KMS-11 (cell line): ENCODE results near the gene ANKHD1.

Experiments
- H2AFZ ChIP-seq: fragments of 200-600 bp; sonication (generic); 2 replicates; pipeline ENCODE4 v1.6.1; 2016; ENCODE audit warnings: antibody characterized with exemption, mixed run types, low read depth
- H3K27ac ChIP-seq: fragments of 200-600 bp; sonication (generic); 2 replicates; pipeline ENCODE4 v1.6.1; 2016; ENCODE audit warnings: mild to moderate bottlenecking, mixed run types
- H3K27me3 ChIP-seq: fragments of 200-600 bp; sonication (generic); 2 replicates; pipeline ENCODE4 v1.6.1; 2017; ENCODE audit warnings: mild to moderate bottlenecking, low read depth, mixed run types, moderate library complexity; ENCODE audit not compliant: insufficient read depth
- H3K36me3 ChIP-seq: fragments of 200-600 bp; sonication (generic); 2 replicates; pipeline ENCODE4 v1.6.1; 2017; ENCODE audit warnings: mild to moderate bottlenecking, mixed run types; ENCODE audit not compliant: insufficient read depth
- H3K4me1 ChIP-seq: fragments of 200-600 bp; sonication (generic); 2 replicates; pipeline ENCODE4 v1.6.1; 2016; ENCODE audit warnings: mild to moderate bottlenecking, low read depth, mixed run types; ENCODE audit not compliant: poor library complexity, severe bottlenecking
- H3K4me2 ChIP-seq: fragments of 200-600 bp; sonication (generic); 2 replicates; pipeline ENCODE4 v1.7.0; 2016; ENCODE audit warnings: mild to moderate bottlenecking, mixed run types
- H3K4me3 ChIP-seq: fragments of 200-600 bp; sonication (generic); IDR thresholded peaks from 2 replicates; pipeline ENCODE4 v1.6.1; 2017; ENCODE audit warnings: low read depth, low read length, mixed read lengths; ENCODE audit not compliant: insufficient read depth
- H3K79me2 ChIP-seq: fragments of 200-600 bp; sonication (generic); 2 replicates; pipeline ENCODE4 v1.6.1; 2016; ENCODE audit warnings: low read depth, mixed run types; ENCODE audit not compliant: insufficient read depth
- H3K9ac ChIP-seq: fragments of 200-600 bp; sonication (generic); 2 replicates; pipeline ENCODE4 v1.6.1; 2016; ENCODE audit warnings: mild to moderate bottlenecking, mixed run types
- H4K20me1 ChIP-seq: fragments of 200-600 bp; sonication (generic); 2 replicates; pipeline ENCODE4 v1.6.1; 2016; ENCODE audit warnings: mild to moderate bottlenecking, mixed run types; ENCODE audit not compliant: insufficient read depth
- CTCF ChIP-seq: fragments of 200-600 bp; sonication (generic); conservative IDR thresholded peaks from 2 replicates; pipeline ENCODE4 v1.6.1; 2017; ENCODE audit warnings: low read depth, mild to moderate bottlenecking, antibody characterized with exemption, low read length, moderate library complexity, mixed read lengths

The ANKHD1 gene

GRCh38 chr5:140569197-140569596, 167.6 kb downstream of the ANKHD1 start:
- Histone ChIP-seq H3K4me2 (peak overlapping the region; percentile 61), H3K9ac (peak overlapping the region; percentile 44; the same call in 1 of the 2 replicates), H3K27me3 (no peaks in the 10 kb centered on the region), H3K27ac (peak overlapping the region; percentile 85), H3K79me2 (peaks cover 23% of the 10 kb centered on the region), H3K4me1 (peaks cover 38% of the 10 kb centered on the region), H4K20me1 (no peaks in the 10 kb centered on the region), H2AFZ (no peak overlapping the region), H3K4me3 (no peak overlapping the region), H3K36me3 (no peaks in the 10 kb centered on the region)
- TF ChIP-seq CTCF: no peak

- Histone ChIP-seq H3K9ac (peak overlapping the region; percentile 44; the same call in 1 of the 2 replicates), H4K20me1 (no peaks in the 10 kb centered on the region), H3K27me3 (no peaks in the 10 kb centered on the region), H3K79me2 (peaks cover 20% of the 10 kb centered on the region), H3K4me2 (peak overlapping the region; percentile 61), H2AFZ (no peak overlapping the region), H3K27ac (peak overlapping the region; percentile 85), H3K36me3 (no peaks in the 10 kb centered on the region), H3K4me3 (no peak overlapping the region), H3K4me1 (peaks cover 45% of the 10 kb centered on the region)
- TF ChIP-seq CTCF: no peak
Measured at GRCh38 chr5:140570058-140570457, 168.4 kb downstream of the ANKHD1 start.

- no peak overlapping the region for H3K4me3 ChIP-seq
- H2AFZ ChIP-seq: no peak overlapping the region
- no peaks in the 10 kb centered on the region for H4K20me1 ChIP-seq
- no peaks in the 10 kb centered on the region for H3K36me3 ChIP-seq
- H3K4me1 ChIP-seq: peaks cover 47% of the 10 kb centered on the region
- H3K27me3 ChIP-seq: no peaks in the 10 kb centered on the region
- no peak overlapping the region for H3K9ac ChIP-seq
- H3K79me2 ChIP-seq: peaks cover 16% of the 10 kb centered on the region
- TF ChIP-seq CTCF: no peak
- H3K4me2 ChIP-seq: no peak overlapping the region; the same call in 1 of the 2 replicates
- H3K27ac ChIP-seq: peak overlapping the region; percentile 85; the same call in 1 of the 2 replicates
Measured at GRCh38 chr5:140570488-140570887, 168.9 kb downstream of the ANKHD1 start.

- peaks cover 41% of the 10 kb centered on the region for H3K4me1 ChIP-seq
Measured at GRCh38 chr5:140571105-140571504, 169.5 kb downstream of the ANKHD1 start.

More at GRCh38 chr5:140571105-140571504, 169.5 kb downstream of the ANKHD1 start:
- Histone ChIP-seq H3K27me3 (no peaks in the 10 kb centered on the region), H2AFZ (no peak overlapping the region), H3K79me2 (peaks cover 10% of the 10 kb centered on the region), H3K27ac (no peak overlapping the region), H3K4me3 (no peak overlapping the region), H3K4me2 (no peak overlapping the region), H3K36me3 (no peaks in the 10 kb centered on the region), H3K9ac (no peak overlapping the region), H4K20me1 (no peaks in the 10 kb centered on the region)
- no peak for TF ChIP-seq CTCF
